Neural cell (in vitro differentiated cells): ENCODE data around the gene THUMPD1.
"Not testable (repeated sequence)": the region's sequence is repeated elsewhere in the genome, so short reads cannot be mapped to it uniquely, and the experiment has no call there.

Experiments
- CTCF ChIP-seq: fragments of 450-650 bp; IDR thresholded peaks from 2 replicates; pipeline ENCODE4 v1.5.1; 2014; ENCODE audit warnings: antibody characterized with exemption, mild to moderate bottlenecking, moderate library complexity; ENCODE audit not compliant: poor library complexity, severe bottlenecking
- EP300 ChIP-seq: fragments of 450-650 bp; conservative IDR thresholded peaks from 2 replicates; pipeline ENCODE4 v1.6.1; 2014; ENCODE audit warnings: antibody characterized with exemption, mild to moderate bottlenecking, moderate library complexity; ENCODE audit not compliant: poor library complexity, severe bottlenecking
- EZH2 ChIP-seq: fragments of 200-600, 300-800 bp; shearing (Covaris generic), sonication (generic); IDR thresholded peaks from 2 replicates; pipeline ENCODE4 v1.6.1; 2014; ENCODE audit warnings: antibody characterized with exemption, low read length, borderline replicate concordance, mild to moderate bottlenecking; ENCODE audit not compliant: insufficient read depth, poor library complexity, severe bottlenecking
- MXI1 ChIP-seq: fragments of 450-650 bp; conservative IDR thresholded peaks from 2 replicates; pipeline ENCODE4 v1.6.1; 2014; ENCODE audit warnings: antibody characterized with exemption, mild to moderate bottlenecking; ENCODE audit not compliant: poor library complexity, severe bottlenecking
- POLR2AphosphoS5 ChIP-seq: IDR thresholded peaks from 2 replicates; pipeline ENCODE4 v1.6.1; 2012
- RAD21 ChIP-seq: fragments of 450-650 bp; conservative IDR thresholded peaks from 2 replicates; pipeline ENCODE4 v1.6.1; 2014; ENCODE audit warnings: antibody characterized with exemption, mild to moderate bottlenecking, moderate library complexity
- REST ChIP-seq: IDR thresholded peaks from 2 replicates; pipeline ENCODE4 v1.6.1; 2012; ENCODE audit warnings: borderline replicate concordance
- SMC3 ChIP-seq: fragments of 450-650 bp; conservative IDR thresholded peaks from 2 replicates; pipeline ENCODE4 v1.6.1; 2014; ENCODE audit warnings: antibody characterized with exemption, mild to moderate bottlenecking, moderate library complexity; ENCODE audit not compliant: poor library complexity
- TAF1 ChIP-seq: IDR thresholded peaks from 2 replicates; pipeline ENCODE4 v1.6.1; 2012; ENCODE audit warnings: low read depth

GRCh38 chr16:20717718-20718117 lies 23.9 kb downstream of the THUMPD1 start:
- TF ChIP-seq POLR2AphosphoS5, CTCF, REST, TAF1, EZH2, SMC3, EP300, RAD21, MXI1: not testable (repeated sequence)
